Smooth muscle cell (in vitro differentiated cells): ENCODE measurements around the gene GLIS1. TPM values are rescaled to one million over a fixed set of nuclear protein-coding genes. Genes with fewer than 3 reads are reported as not detected.

ENCODE experiments used
- DNase-seq: peaks from one replicate; lab custom pipeline; 2025; ENCODE audit not compliant: unreplicated experiment; lab: John Stamatoyannopoulos, UW
- H2AFZ ChIP-seq: fragments of 200-600 bp; sonication (generic); 2 replicates; pipeline ENCODE4 v1.6.0; 2016; ENCODE audit warnings: antibody characterized with exemption, low read depth, mild to moderate bottlenecking
- H3F3A ChIP-seq: fragments of 200-600 bp; sonication (generic); 2 replicates; pipeline ENCODE4 v1.6.0; 2017; ENCODE audit warnings: antibody characterized with exemption, low read depth
- H3K27ac ChIP-seq: fragments of 200-600 bp; sonication (generic); 2 replicates; pipeline ENCODE4 v1.5.1; 2016; ENCODE audit warnings: low read depth, mild to moderate bottlenecking
- H3K27me3 ChIP-seq: fragments of 200-600 bp; sonication (generic); 2 replicates; pipeline ENCODE4 v1.6.1; 2016; ENCODE audit warnings: low read depth, mild to moderate bottlenecking
- H3K36me3 ChIP-seq: fragments of 200-600 bp; sonication (generic); 2 replicates; pipeline ENCODE4 v1.5.1; 2016; ENCODE audit warnings: low read depth
- H3K4me1 ChIP-seq: fragments of 200-600 bp; sonication (generic); 2 replicates; pipeline ENCODE4 v1.5.1; 2016; ENCODE audit warnings: low read depth
- H3K4me2 ChIP-seq: fragments of 200-600 bp; sonication (generic); 2 replicates; pipeline ENCODE4 v1.6.0; 2016; ENCODE audit warnings: mild to moderate bottlenecking
- H3K4me3 ChIP-seq: fragments of 200-600 bp; sonication (generic); 2 replicates; pipeline ENCODE4 v1.5.1; 2016; ENCODE audit warnings: mild to moderate bottlenecking
- H3K79me2 ChIP-seq: fragments of 200-600 bp; sonication (generic); 2 replicates; pipeline ENCODE4 v1.6.0; 2016; ENCODE audit warnings: low read depth, mild to moderate bottlenecking
- H3K9ac ChIP-seq: fragments of 200-600 bp; sonication (generic); 2 replicates; pipeline ENCODE4 v1.6.0; 2016; ENCODE audit warnings: low read depth
- H3K9me3 ChIP-seq: fragments of 200-600 bp; sonication (generic); replicated peaks from 2 replicates; pipeline ENCODE4 v1.5.1; 2016; ENCODE audit warnings: low read depth
- H4K20me1 ChIP-seq: fragments of 200-600 bp; sonication (generic); 2 replicates; pipeline ENCODE4 v1.6.0; 2016; ENCODE audit warnings: low read depth
- WGBS: methylation state at CpG from one replicate; pipeline ENCODE4 v1.1.7; 2016; ENCODE audit warnings: low lambda C conversion rate; 5-methylcytosine and 5-hydroxymethylcytosine counted together
- polyA plus RNA-seq: library from polyadenylated mRNA; unstranded; fragments of >200 nt; fragmentation: Nextera tagmentation; extraction: Ambion mirVana; gene quantifications from 2 replicates; pipeline ENCODE4 v1.2.1, GENCODE V29; 2016
- total RNA-seq: library from RNA; depleted of rRNA; stranded (reverse); fragments of >200 nt; gene quantifications from 2 replicates; pipeline ENCODE4 v1.2.3, GENCODE V29; 2014
- TF ChIP-seq, protein P1 (sequence below): fragments of 200-600 bp; sonication (generic); IDR thresholded peaks from 2 replicates; pipeline ENCODE4 v1.5.1; 2017; ENCODE audit warnings: borderline replicate concordance, mild to moderate bottlenecking, antibody characterized with exemption; ENCODE audit not compliant: insufficient read depth, poor library complexity, severe bottlenecking

Gene GLIS1
- total and polyA plus RNA-seq, 2 experiments from 2014 or later, result 0.36 to 4.9 TPM

DNA sequence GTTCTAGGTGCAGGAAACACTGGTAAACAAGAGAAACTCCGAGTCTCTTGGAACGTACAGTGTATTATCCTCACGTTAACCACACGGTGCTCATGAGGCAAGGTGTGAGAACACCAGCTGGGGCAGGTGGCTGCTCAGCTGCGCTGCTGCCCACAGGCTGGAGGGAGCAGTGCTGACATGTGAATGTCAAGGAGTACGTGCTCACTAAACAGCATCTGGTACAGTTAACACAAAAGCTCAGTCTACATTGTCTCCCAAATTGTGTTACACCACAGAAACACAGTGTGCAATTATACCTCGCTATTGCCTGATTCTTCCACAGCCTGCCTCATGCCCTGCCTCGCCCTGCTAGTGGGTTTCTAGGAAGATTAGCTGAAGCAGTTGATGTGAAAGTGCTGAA is 138.4 kb downstream of the GLIS1 start:
- 68% methylated on average over 8 of the region's 8 CpGs for WGBS
- H4K20me1 ChIP-seq, result no peaks in the 10 kb centered on the region
- H3K9me3 ChIP-seq, result no peaks in the 10 kb centered on the region
- H3K4me2 ChIP-seq, result no peak overlapping the region
- no peak overlapping the region for H3K27ac ChIP-seq
- no peaks in the 10 kb centered on the region for H3K27me3 ChIP-seq
- H3K9ac ChIP-seq, result no peak overlapping the region
- no peaks in the 10 kb centered on the region for H3K4me1 ChIP-seq
- DNase-seq, result no peak
- no peaks in the 10 kb centered on the region for H3F3A ChIP-seq
- H2AFZ ChIP-seq, result no peak overlapping the region
- H3K4me3 ChIP-seq, result no peak overlapping the region
- H3K36me3 ChIP-seq, result no peaks in the 10 kb centered on the region
- TF ChIP-seq, protein P1, sequence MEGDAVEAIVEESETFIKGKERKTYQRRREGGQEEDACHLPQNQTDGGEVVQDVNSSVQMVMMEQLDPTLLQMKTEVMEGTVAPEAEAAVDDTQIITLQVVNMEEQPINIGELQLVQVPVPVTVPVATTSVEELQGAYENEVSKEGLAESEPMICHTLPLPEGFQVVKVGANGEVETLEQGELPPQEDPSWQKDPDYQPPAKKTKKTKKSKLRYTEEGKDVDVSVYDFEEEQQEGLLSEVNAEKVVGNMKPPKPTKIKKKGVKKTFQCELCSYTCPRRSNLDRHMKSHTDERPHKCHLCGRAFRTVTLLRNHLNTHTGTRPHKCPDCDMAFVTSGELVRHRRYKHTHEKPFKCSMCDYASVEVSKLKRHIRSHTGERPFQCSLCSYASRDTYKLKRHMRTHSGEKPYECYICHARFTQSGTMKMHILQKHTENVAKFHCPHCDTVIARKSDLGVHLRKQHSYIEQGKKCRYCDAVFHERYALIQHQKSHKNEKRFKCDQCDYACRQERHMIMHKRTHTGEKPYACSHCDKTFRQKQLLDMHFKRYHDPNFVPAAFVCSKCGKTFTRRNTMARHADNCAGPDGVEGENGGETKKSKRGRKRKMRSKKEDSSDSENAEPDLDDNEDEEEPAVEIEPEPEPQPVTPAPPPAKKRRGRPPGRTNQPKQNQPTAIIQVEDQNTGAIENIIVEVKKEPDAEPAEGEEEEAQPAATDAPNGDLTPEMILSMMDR, result no peak
- H3K79me2 ChIP-seq, result no peaks in the 10 kb centered on the region

GRCh38 chr1:53600001-53600400 is 139.0 kb downstream of the GLIS1 start:
- Histone ChIP-seq H3F3A (no peaks in the 10 kb centered on the region), H3K4me1 (no peaks in the 10 kb centered on the region), H3K27me3 (no peaks in the 10 kb centered on the region), H3K9ac (no peak overlapping the region), H3K9me3 (no peaks in the 10 kb centered on the region), H3K4me3 (no peak overlapping the region), H2AFZ (no peak overlapping the region), H3K79me2 (no peaks in the 10 kb centered on the region), H3K27ac (no peak overlapping the region), H3K36me3 (no peaks in the 10 kb centered on the region), H4K20me1 (no peaks in the 10 kb centered on the region), H3K4me2 (no peak overlapping the region)
- TF ChIP-seq, protein P1, result no peak
- DNase-seq, result no peak
- 69% methylated on average over 4 of the region's 5 CpGs for WGBS

DNA sequence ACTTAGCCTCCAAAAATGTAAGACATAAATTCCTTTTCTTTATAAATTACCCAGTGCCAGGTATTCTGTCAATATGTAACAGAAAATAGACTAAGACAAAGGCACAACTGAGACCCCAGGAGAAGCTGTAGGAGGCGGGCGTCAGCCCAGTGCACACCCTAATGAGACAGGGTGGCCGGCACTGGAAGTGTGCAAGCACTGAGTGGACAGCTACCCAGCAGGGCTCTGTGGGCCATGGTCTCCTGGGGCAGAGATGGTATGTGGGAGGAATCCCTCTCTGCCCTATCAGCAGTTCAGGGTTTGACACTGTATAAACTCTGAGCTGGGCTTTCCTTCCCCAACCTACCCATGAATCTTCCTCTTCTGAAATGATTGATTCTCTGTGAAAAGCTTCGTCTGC is 139.5 kb downstream of the GLIS1 start:
- H3K27me3 ChIP-seq, result no peaks in the 10 kb centered on the region
- WGBS, result 95% methylated on average over 4 of the region's 4 CpGs
- no peaks in the 10 kb centered on the region for H4K20me1 ChIP-seq
- no peak overlapping the region for H3K4me3 ChIP-seq
- H3K4me2 ChIP-seq, result no peak overlapping the region
- no peak overlapping the region for H2AFZ ChIP-seq
- no peaks in the 10 kb centered on the region for H3K4me1 ChIP-seq
- DNase-seq, result no peak
- H3K27ac ChIP-seq, result no peak overlapping the region
- H3F3A ChIP-seq, result no peaks in the 10 kb centered on the region
- no peak overlapping the region for H3K9ac ChIP-seq
- no peaks in the 10 kb centered on the region for H3K36me3 ChIP-seq
- H3K9me3 ChIP-seq, result no peaks in the 10 kb centered on the region
- TF ChIP-seq, protein P1, result no peak
- H3K79me2 ChIP-seq, result no peaks in the 10 kb centered on the region

GRCh38 chr1:53598966-53599365 is 140.0 kb downstream of the GLIS1 start:
- no peak overlapping the region for H3K9ac ChIP-seq
- H3K4me3 ChIP-seq, result no peak overlapping the region
- H3K27me3 ChIP-seq, result no peaks in the 10 kb centered on the region
- TF ChIP-seq, protein P1, result no peak
- 90% methylated on average over 4 of the region's 4 CpGs for WGBS
- no peak for DNase-seq
- no peaks in the 10 kb centered on the region for H3F3A ChIP-seq
- H3K27ac ChIP-seq, result no peak overlapping the region
- H3K36me3 ChIP-seq, result no peaks in the 10 kb centered on the region
- H3K9me3 ChIP-seq, result no peaks in the 10 kb centered on the region
- H4K20me1 ChIP-seq, result no peaks in the 10 kb centered on the region
- no peak overlapping the region for H2AFZ ChIP-seq
- no peak overlapping the region for H3K4me2 ChIP-seq
- no peaks in the 10 kb centered on the region for H3K79me2 ChIP-seq
- H3K4me1 ChIP-seq, result no peaks in the 10 kb centered on the region
